Measurements from ENCODE around the gene LCP1.
A peak's percentile ranks its signal among the peaks of the same experiment; 100 is the strongest.

Gene LCP1

DNA sequence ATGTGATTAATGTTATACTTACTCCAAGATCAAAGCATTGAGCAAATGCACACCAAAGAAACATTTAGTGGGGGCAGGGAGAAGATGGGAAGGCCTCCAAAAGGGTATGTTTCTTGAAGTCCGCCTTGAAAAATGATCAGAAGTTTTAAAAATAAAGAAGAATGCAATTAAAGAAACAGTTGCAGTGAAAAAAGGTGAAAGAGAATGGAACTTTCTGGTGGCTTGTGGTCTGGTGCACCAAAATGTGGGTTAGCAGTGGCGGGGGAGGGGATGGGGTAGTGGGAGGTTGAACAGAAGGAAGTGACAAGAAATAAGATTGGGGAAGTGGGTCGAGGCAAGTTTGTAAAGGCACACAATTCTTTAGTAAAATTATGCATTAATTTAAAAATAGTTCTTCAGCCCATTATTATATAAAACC lies 2.5 kb downstream of the LCP1 start:
- Histone ChIP-seq H3K9ac (ENCODE audit: low read depth, low read length) (peak overlapping the region; percentile 86), H3K4me1 (ENCODE audit: insufficient read depth, low read length) (peaks cover 83% of the 10 kb centered on the region), H3K27me3 (ENCODE audit: insufficient read depth, low read length, poor library complexity) (no peaks in the 10 kb centered on the region), H2AFZ (ENCODE audit: low read depth, low read length) (no peak overlapping the region), H4K20me1 (ENCODE audit: insufficient read depth, low read length) (peaks cover 31% of the 10 kb centered on the region), H3K27ac (ENCODE audit: low read length) (peak overlapping the region; percentile 100), H3K4me2 (ENCODE audit: insufficient read depth, low read length) (peak overlapping the region; percentile 74), H3K36me3 (ENCODE audit: insufficient read depth, low read length) (peaks cover 27% of the 10 kb centered on the region), H3K79me2 (ENCODE audit: insufficient read depth, low read length) (peaks cover 89% of the 10 kb centered on the region), H3K9me3 (ENCODE audit: insufficient read depth, low read length, severe bottlenecking) (no peaks in the 10 kb centered on the region), H3K4me3 (ENCODE audit: low read depth in 1 of 2, low read length in 2 of 2) (peak overlapping the region; percentile 92 to 94; a peak in 3 of 4 replicates)
- ATAC-seq (ENCODE audit: insufficient read depth, low read depth) (peak; percentile 54), DNase-seq (peak; percentile 91)
- TF ChIP-seq, protein P1, sequence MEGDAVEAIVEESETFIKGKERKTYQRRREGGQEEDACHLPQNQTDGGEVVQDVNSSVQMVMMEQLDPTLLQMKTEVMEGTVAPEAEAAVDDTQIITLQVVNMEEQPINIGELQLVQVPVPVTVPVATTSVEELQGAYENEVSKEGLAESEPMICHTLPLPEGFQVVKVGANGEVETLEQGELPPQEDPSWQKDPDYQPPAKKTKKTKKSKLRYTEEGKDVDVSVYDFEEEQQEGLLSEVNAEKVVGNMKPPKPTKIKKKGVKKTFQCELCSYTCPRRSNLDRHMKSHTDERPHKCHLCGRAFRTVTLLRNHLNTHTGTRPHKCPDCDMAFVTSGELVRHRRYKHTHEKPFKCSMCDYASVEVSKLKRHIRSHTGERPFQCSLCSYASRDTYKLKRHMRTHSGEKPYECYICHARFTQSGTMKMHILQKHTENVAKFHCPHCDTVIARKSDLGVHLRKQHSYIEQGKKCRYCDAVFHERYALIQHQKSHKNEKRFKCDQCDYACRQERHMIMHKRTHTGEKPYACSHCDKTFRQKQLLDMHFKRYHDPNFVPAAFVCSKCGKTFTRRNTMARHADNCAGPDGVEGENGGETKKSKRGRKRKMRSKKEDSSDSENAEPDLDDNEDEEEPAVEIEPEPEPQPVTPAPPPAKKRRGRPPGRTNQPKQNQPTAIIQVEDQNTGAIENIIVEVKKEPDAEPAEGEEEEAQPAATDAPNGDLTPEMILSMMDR (IDR thresholded peaks at IDR 0.05; ENCODE audit: borderline replicate concordance, extremely low read depth, low read length, poor library complexity, severe bottlenecking): no peak
- no peak for TF ChIP-seq EZH2 (IDR thresholded peaks at IDR 0.05; ENCODE audit: borderline replicate concordance, low read depth, low read length, severe bottlenecking)

DNA sequence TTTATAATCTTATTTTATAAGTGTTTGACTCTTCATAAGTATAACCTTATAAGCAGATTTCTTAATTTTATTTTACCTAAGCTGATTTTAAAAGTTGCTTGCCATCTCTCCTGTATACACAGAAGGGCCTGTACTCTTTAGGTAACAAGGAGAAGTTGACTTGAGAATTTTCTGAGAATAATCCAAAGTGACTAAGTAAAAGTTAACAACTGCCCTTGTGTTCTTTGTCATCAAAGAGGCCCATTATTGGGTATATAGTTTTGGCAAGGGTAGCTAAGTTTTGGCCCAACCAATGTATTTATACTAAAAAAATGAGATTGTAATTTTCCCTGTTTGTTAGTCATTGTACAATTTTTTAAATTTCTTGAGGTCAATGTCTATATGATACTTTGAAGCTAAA lies 3.2 kb downstream of the LCP1 start:
- H3K9ac ChIP-seq (ENCODE audit: low read depth, low read length): peak overlapping the region; percentile 86
- peaks cover 33% of the 10 kb centered on the region for H4K20me1 ChIP-seq (ENCODE audit: insufficient read depth, low read length)
- peak overlapping the region; percentile 74 for H3K4me2 ChIP-seq (ENCODE audit: insufficient read depth, low read length)
- peak overlapping the region; percentile 100 for H3K27ac ChIP-seq (ENCODE audit: low read length)
- H3K4me3 ChIP-seq (ENCODE audit: low read depth in 1 of 2, low read length in 2 of 2): peak overlapping the region; percentile 92 to 94; a peak in 3 of 4 replicates
- H3K4me1 ChIP-seq (ENCODE audit: insufficient read depth, low read length): peaks cover 83% of the 10 kb centered on the region
- H3K79me2 ChIP-seq (ENCODE audit: insufficient read depth, low read length): peaks cover 96% of the 10 kb centered on the region
- ATAC-seq (ENCODE audit: insufficient read depth, low read depth): no peak
- TF ChIP-seq EZH2 (IDR thresholded peaks at IDR 0.05; ENCODE audit: borderline replicate concordance, low read depth, low read length, severe bottlenecking): no peak
- TF ChIP-seq, protein P1 (IDR thresholded peaks at IDR 0.05; ENCODE audit: borderline replicate concordance, extremely low read depth, low read length, poor library complexity, severe bottlenecking): no peak
- no peaks in the 10 kb centered on the region for H3K27me3 ChIP-seq (ENCODE audit: insufficient read depth, low read length, poor library complexity)
- H3K36me3 ChIP-seq (ENCODE audit: insufficient read depth, low read length): peaks cover 32% of the 10 kb centered on the region
- no peaks in the 10 kb centered on the region for H3K9me3 ChIP-seq (ENCODE audit: insufficient read depth, low read length, severe bottlenecking)
- H2AFZ ChIP-seq (ENCODE audit: low read depth, low read length): no peak overlapping the region
- DNase-seq: no peak

DNA sequence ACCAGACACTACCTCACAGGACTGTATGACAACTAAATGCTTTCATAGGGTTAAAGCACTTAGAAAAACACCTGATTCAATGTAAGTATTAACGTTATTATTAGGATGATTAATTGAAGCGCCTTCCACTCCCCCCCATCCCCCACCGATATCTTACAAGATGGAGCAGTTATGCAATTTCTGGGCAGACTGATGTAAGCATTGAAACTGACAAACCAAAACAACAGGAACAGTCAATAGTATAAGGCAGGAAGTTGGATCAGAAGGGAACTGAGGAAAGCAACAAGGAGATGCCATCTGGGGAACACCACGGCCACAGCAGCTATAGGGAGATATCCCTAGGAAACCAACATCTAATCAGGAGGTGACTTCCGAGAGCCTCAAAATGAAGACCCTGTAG lies 3.8 kb downstream of the LCP1 start:
- TF ChIP-seq EZH2 (IDR thresholded peaks at IDR 0.05; ENCODE audit: borderline replicate concordance, low read depth, low read length, severe bottlenecking): no peak
- TF ChIP-seq, protein P1 (IDR thresholded peaks at IDR 0.05; ENCODE audit: borderline replicate concordance, extremely low read depth, low read length, poor library complexity, severe bottlenecking): no peak
- H2AFZ ChIP-seq (ENCODE audit: low read depth, low read length): no peak overlapping the region
- DNase-seq (no peak), ATAC-seq (ENCODE audit: insufficient read depth, low read depth) (no peak)
- peak overlapping the region; percentile 86 for H3K9ac ChIP-seq (ENCODE audit: low read depth, low read length)
- H3K79me2 ChIP-seq (ENCODE audit: insufficient read depth, low read length): peaks cover 97% of the 10 kb centered on the region
- peaks cover 83% of the 10 kb centered on the region for H3K4me1 ChIP-seq (ENCODE audit: insufficient read depth, low read length)
- peak overlapping the region in 1 of 2 experiments; percentile 92; a peak in 2 of 4 replicates for H3K4me3 ChIP-seq (ENCODE audit: low read depth in 1 of 2, low read length in 2 of 2)
- H3K9me3 ChIP-seq (ENCODE audit: insufficient read depth, low read length, severe bottlenecking): no peaks in the 10 kb centered on the region
- H3K27ac ChIP-seq (ENCODE audit: low read length): peak overlapping the region; percentile 100
- H4K20me1 ChIP-seq (ENCODE audit: insufficient read depth, low read length): peaks cover 39% of the 10 kb centered on the region
- H3K36me3 ChIP-seq (ENCODE audit: insufficient read depth, low read length): peaks cover 38% of the 10 kb centered on the region
- peak overlapping the region; percentile 74 for H3K4me2 ChIP-seq (ENCODE audit: insufficient read depth, low read length)
- no peaks in the 10 kb centered on the region for H3K27me3 ChIP-seq (ENCODE audit: insufficient read depth, low read length, poor library complexity)

All from DND-41 (cell line).